ENCODE measurements around the gene MRPS34. TPM values are rescaled to one million over a fixed set of nuclear protein-coding genes. Genes with fewer than 3 reads are reported as not detected.
A peak's percentile ranks its signal among the peaks of the same experiment; 100 is the strongest.

Gene MRPS34
- total and polyA plus RNA-seq, 7 donors, result 56.3 to 172 (median 75.1) TPM

- DNase-seq, result peak in 1 of 2 donors; percentile 65
- Histone ChIP-seq H3K4me3 (no peak overlapping the region), H3K9me3 (no peaks in the 10 kb centered on the region), H3K27ac (no peak overlapping the region), H3K27me3 (ENCODE audit: insufficient read depth in 3 of 3, low read length in 2 of 3) (no peaks in the 10 kb centered on the region), H3K4me1 (peaks cover 7% of the 10 kb centered on the region), H3K36me3 (ENCODE audit: insufficient read depth in 1 of 2, low read depth in 1 of 2) (peaks cover 4 to 56% of the 10 kb centered on the region in 2 donors)
- no peak for TF ChIP-seq CTCF (IDR thresholded peaks at IDR 0.05)
- no peak for ATAC-seq
- WGBS, 3 donors, result 69 to 79% (median 73%) methylated on average over 18 to 26 of the region's 26 CpGs
- intact Hi-C loops (cut with DNase I), result no loop called here
Observed at GRCh38 chr16:1768767-1769401, 4.0 kb downstream of the MRPS34 start.

DNA sequence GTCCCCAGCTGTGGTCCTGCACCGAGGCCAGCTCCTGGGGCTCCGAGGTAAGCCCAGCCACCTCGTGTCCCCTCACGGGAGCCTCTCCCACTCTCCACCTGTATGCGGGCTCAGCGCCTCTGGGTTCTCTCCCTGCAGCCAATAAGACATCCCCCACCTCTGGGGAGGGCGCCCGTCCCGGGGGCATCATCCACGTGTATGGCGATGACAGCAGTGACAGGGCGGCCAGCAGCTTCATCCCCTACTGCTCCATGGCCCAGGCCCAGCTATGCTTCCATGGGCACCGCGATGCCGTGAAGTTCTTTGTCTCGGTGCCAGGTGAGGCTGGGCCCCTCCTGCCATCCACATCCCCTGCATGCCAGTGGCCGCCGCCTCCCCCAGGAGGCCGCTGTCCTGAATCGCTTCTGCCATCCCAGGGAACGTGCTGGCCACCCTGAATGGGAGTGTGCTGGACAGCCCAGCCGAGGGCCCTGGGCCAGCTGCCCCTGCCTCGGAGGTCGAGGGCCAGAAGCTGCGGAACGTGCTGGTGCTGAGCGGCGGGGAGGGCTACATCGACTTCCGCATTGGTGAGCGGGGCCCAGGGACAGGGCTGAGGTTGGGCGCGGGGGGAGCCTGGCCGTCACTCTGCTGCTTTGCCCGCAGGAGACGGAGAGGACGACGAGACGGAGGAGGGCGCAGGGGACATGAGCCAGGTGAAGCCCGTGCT is 4.7 kb downstream of the MRPS34 start:
- peak in 1 of 2 donors; percentile 54 for DNase-seq
- intact Hi-C loops (cut with DNase I), result no loop called here
- TF ChIP-seq CTCF (IDR thresholded peaks at IDR 0.05), result no peak
- Histone ChIP-seq H3K9me3 (no peaks in the 10 kb centered on the region), H3K27ac (no peak overlapping the region), H3K27me3 (ENCODE audit: insufficient read depth in 3 of 3, low read length in 2 of 3) (no peaks in the 10 kb centered on the region), H3K4me3 (no peak overlapping the region), H3K36me3 (ENCODE audit: insufficient read depth in 1 of 2, low read depth in 1 of 2) (peaks cover 4 to 61% of the 10 kb centered on the region in 2 donors), H3K4me1 (peaks cover 5% of the 10 kb centered on the region)
- WGBS, 3 donors, result 77 to 81% (median 77%) methylated on average over 41 of the region's 41 CpGs
- no peak for ATAC-seq

- no peak for ATAC-seq
- peak in 1 of 2 donors; percentile 55 for DNase-seq
- 89 to 93% (median 90%) methylated on average over 38 to 42 of the region's 42 CpGs for WGBS, 3 donors
- Histone ChIP-seq H3K4me3 (no peak overlapping the region), H3K4me1 (peaks cover 5% of the 10 kb centered on the region), H3K9me3 (no peaks in the 10 kb centered on the region), H3K36me3 (ENCODE audit: insufficient read depth in 1 of 2, low read depth in 1 of 2) (peaks cover 4 to 70% of the 10 kb centered on the region in 2 donors), H3K27ac (no peak overlapping the region), H3K27me3 (ENCODE audit: insufficient read depth in 3 of 3, low read length in 2 of 3) (no peaks in the 10 kb centered on the region)
- intact Hi-C loops (cut with DNase I), result no loop called here
- no peak for TF ChIP-seq CTCF (IDR thresholded peaks at IDR 0.05)
Observed at GRCh38 chr16:1767116-1767994, 5.6 kb downstream of the MRPS34 start.

DNA sequence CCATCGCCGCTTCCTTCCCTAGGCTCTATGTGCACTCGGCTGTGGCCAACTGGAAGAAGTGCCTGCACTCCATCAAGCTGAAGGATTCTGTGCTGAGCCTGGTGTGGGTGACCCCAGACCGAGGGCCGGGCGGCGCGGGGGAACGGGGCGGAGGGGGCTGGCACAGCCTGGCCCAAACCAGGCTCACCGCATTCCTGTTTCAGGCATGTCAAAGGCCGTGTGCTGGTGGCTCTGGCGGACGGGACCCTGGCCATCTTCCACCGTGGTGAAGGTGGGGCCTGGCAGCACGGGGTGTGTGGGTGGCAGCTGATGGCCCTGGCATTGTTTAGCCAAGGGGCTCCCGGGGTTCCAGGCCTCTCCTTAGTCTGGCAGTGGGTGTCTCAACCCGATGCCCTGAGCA is 6.2 kb downstream of the MRPS34 start:
- peaks cover 4 to 76% of the 10 kb centered on the region in 2 donors for H3K36me3 ChIP-seq (ENCODE audit: insufficient read depth in 1 of 2, low read depth in 1 of 2)
- H3K4me3 ChIP-seq, result no peak overlapping the region
- no peaks in the 10 kb centered on the region for H3K9me3 ChIP-seq
- intact Hi-C loops (cut with DNase I), result no loop called here
- no peak for DNase-seq
- peaks cover 5% of the 10 kb centered on the region for H3K4me1 ChIP-seq
- H3K27me3 ChIP-seq (ENCODE audit: insufficient read depth in 3 of 3, low read length in 2 of 3), result no peaks in the 10 kb centered on the region
- 80 to 84% (median 81%) methylated on average over 16 to 18 of the region's 18 CpGs for WGBS, 3 donors
- no peak for ATAC-seq
- no peak overlapping the region for H3K27ac ChIP-seq
- TF ChIP-seq CTCF (IDR thresholded peaks at IDR 0.05), result no peak
